Activated B cell treated with CpG ODN at 0.5 μM for 24 hours (primary cell): ENCODE measurements around the gene ALKBH2. TPM values are rescaled to one million over a fixed set of nuclear protein-coding genes. Genes with fewer than 3 reads are reported as not detected.
"Not testable (repeated sequence)": the region's sequence is repeated elsewhere in the genome, so short reads cannot be mapped to it uniquely, and the experiment has no call there.

ENCODE experiments used
- ATAC-seq: fragments of 200-7000 bp; cut with Tn5 transposase; one replicate; pipeline ENCODE4 v1.10.0; 2021; ENCODE audit warnings: low read depth, mild to moderate bottlenecking, moderate library complexity
- CTCF ChIA-PET: fragments of 350-600 bp; sonication (Branson Sonifier 250); formaldehyde crosslinking; loops from one replicate; lab custom pipeline; 2021; ENCODE audit warnings: antibody characterized with exemption; lab: Charles Lee
- POLR2A ChIA-PET: fragments of 350-600 bp; sonication (Branson Sonifier 250); formaldehyde crosslinking; loops from one replicate; lab custom pipeline; 2021; ENCODE audit warnings: antibody characterized with exemption; lab: Charles Lee
- DNase-seq: peaks from one replicate; pipeline ENCODE4 v3.0.0; 2022
- H3K27ac Mint-ChIP-seq: one replicate; pipeline ENCODE4 v1.8.0; 2020; ENCODE audit warnings: mixed read lengths
- H3K27me3 Mint-ChIP-seq: one replicate; pipeline ENCODE4 v1.8.0; 2021; ENCODE audit warnings: mixed read lengths
- H3K36me3 Mint-ChIP-seq: one replicate; pipeline ENCODE4 v1.8.0; 2021; ENCODE audit warnings: low read depth, mixed read lengths
- H3K4me1 Mint-ChIP-seq: one replicate; pipeline ENCODE4 v1.8.0; 2021; ENCODE audit warnings: mixed read lengths
- H3K4me3 Mint-ChIP-seq: one replicate; pipeline ENCODE4 v1.8.0; 2020; ENCODE audit warnings: mild to moderate bottlenecking, mixed read lengths
- H3K9me3 Mint-ChIP-seq: one replicate; pipeline ENCODE4 v1.8.0; 2020; ENCODE audit warnings: mixed read lengths
- CTCF ChIP-seq: fragments of 200-600 bp; IDR thresholded peaks from one replicate; pipeline ENCODE4 v1.8.0; 2022; ENCODE audit warnings: antibody characterized with exemption, mild to moderate bottlenecking
- intact Hi-C: fragments of 100-400 bp; cut with micrococcal nuclease; formaldehyde crosslinking; loops from one replicate; pipeline ENCODE4 v1.15.1; 2024
- total RNA-seq: library from RNA; stranded (reverse); gene quantifications from 2 replicates; pipeline ENCODE4 v1.2.3, GENCODE V29; 2022

The ALKBH2 gene
- total RNA-seq, 1 donor from 2014 or later: 21.3 TPM

DNA sequence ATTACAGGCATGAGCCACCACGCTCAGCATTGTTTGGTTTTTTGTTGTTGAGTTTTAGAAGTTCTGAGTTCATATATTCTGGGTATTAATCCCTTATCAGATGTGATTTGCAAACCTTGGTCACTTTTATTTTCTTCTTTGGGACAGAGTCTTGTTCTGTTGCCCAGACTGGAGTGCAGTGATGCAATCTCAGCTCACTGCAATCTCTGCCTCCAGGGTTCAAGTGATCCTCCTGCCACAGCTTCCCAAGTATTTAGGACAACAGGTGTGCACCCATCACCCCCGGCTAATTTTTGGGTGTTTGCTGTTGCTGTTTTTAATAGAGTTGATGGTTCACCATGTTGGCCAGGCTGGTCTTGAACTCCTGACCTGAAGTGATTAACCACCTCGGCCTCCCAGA, 29.1 kb downstream of the ALKBH2 start:
- Mint-ChIP-seq H3K4me3 (no peak overlapping the region), H3K27me3 (no peaks in the 10 kb centered on the region), H3K9me3 (no peaks in the 10 kb centered on the region), H3K4me1 (peaks cover 2% of the 10 kb centered on the region), H3K36me3 (peaks cover 30% of the 10 kb centered on the region), H3K27ac (no peak overlapping the region)
- intact Hi-C loops: no loop called here
- ChIA-PET POLR2A (no interaction called here), CTCF (no interaction called here)
- no peak for TF ChIP-seq CTCF
- no peak for ATAC-seq
- DNase-seq: no peak

GRCh38 chr12:109058773-109059172, 34.5 kb downstream of the ALKBH2 start:
- DNase-seq (no peak), ATAC-seq (no peak)
- no peak for TF ChIP-seq CTCF
- no peak overlapping the region for H3K4me3 Mint-ChIP-seq
- CTCF ChIA-PET: no interaction called here
- intact Hi-C loops: no loop called here
- no peaks in the 10 kb centered on the region for H3K27me3 Mint-ChIP-seq
- peaks cover 7% of the 10 kb centered on the region for H3K4me1 Mint-ChIP-seq
- POLR2A ChIA-PET: no interaction called here
- H3K27ac Mint-ChIP-seq: no peak overlapping the region
- H3K36me3 Mint-ChIP-seq: peaks cover 29% of the 10 kb centered on the region
- no peaks in the 10 kb centered on the region for H3K9me3 Mint-ChIP-seq

- Mint-ChIP-seq H3K36me3 (peaks cover 30% of the 10 kb centered on the region), H3K4me1 (peaks cover 15% of the 10 kb centered on the region), H3K27me3 (no peaks in the 10 kb centered on the region), H3K9me3 (no peaks in the 10 kb centered on the region), H3K27ac (no peak overlapping the region), H3K4me3 (no peak overlapping the region)
- ATAC-seq: no peak
- DNase-seq: no peak
- CTCF ChIA-PET: no interaction called here
- no peak for TF ChIP-seq CTCF
- intact Hi-C loops: no loop called here
- POLR2A ChIA-PET: no interaction called here
Observed at GRCh38 chr12:109057376-109057775, 35.9 kb downstream of the ALKBH2 start.

- no peaks in the 10 kb centered on the region for H3K9me3 Mint-ChIP-seq
- ChIA-PET CTCF (no interaction called here), POLR2A (no interaction called here)
- no peak overlapping the region for H3K27ac Mint-ChIP-seq
- peaks cover 19% of the 10 kb centered on the region for H3K4me1 Mint-ChIP-seq
- peaks cover 31% of the 10 kb centered on the region for H3K36me3 Mint-ChIP-seq
- intact Hi-C loops: no loop called here
- DNase-seq (no peak), ATAC-seq (no peak)
- no peak overlapping the region for H3K4me3 Mint-ChIP-seq
- no peak for TF ChIP-seq CTCF
- no peaks in the 10 kb centered on the region for H3K27me3 Mint-ChIP-seq
Observed at GRCh38 chr12:109056891-109057290, 36.4 kb downstream of the ALKBH2 start.

DNA sequence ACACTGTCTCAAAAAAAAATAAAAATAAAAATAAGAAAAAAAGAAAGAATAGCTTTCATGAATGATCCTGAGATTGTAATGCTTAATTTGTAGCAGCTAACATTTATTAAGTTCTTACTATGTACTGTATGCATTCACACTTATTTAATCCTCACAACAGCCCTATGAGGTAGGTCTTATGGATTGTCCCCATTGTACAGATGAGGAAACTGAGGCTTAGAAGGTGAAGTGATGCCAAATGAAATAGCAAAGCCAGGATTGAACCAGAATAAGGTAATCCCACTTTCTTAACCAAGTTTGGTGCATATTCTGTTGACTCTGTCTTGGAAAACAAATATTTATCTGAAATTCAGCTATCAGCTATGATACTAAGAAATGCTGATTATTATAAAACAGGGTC, 38.8 kb downstream of the ALKBH2 start:
- ChIA-PET CTCF (no interaction called here), POLR2A (interaction anchor here (0.6 kb wide), 1 partner anchor 57 kb away, joined by 3 read pairs; no protein-coding TSS in a partner anchor)
- Mint-ChIP-seq H3K27ac (no peak overlapping the region), H3K27me3 (no peaks in the 10 kb centered on the region), H3K9me3 (no peaks in the 10 kb centered on the region), H3K36me3 (peaks cover 23% of the 10 kb centered on the region), H3K4me1 (peaks cover 22% of the 10 kb centered on the region), H3K4me3 (no peak overlapping the region)
- ATAC-seq: no peak
- no peak for DNase-seq
- TF ChIP-seq CTCF: no peak
- intact Hi-C loops: loop anchor here (5.0 kb wide), 2 partner anchors 103 to 423 kb away; partner anchors contain the start of genes KCTD10 and UBE3B

GRCh38 chr12:109054124-109054513, 39.2 kb downstream of the ALKBH2 start:
- CTCF ChIA-PET, H3K27me3 Mint-ChIP-seq, DNase-seq, ATAC-seq, H3K9me3 Mint-ChIP-seq: not testable (repeated sequence)
- Mint-ChIP-seq H3K27ac (peak overlapping the region; percentile 86), H3K4me1 (peaks cover 22% of the 10 kb centered on the region), H3K4me3 (peak overlapping the region; percentile 85), H3K36me3 (peaks cover 23% of the 10 kb centered on the region)
- intact Hi-C loops: loop anchor here (5.0 kb wide), 2 partner anchors 103 to 423 kb away; partner anchors contain the start of genes KCTD10 and UBE3B
- POLR2A ChIA-PET: interaction anchor here (0.6 to 0.7 kb wide), 2 partner anchors 44 to 58 kb away, joined by 3 to 5 read pairs; no protein-coding TSS in a partner anchor
